Lower leg skin (tissue), 4 donors: ENCODE results near the gene CHPT1. TPM values are rescaled to one million over a fixed set of nuclear protein-coding genes. Genes with fewer than 3 reads are reported as not detected.

Experiments
- DNase-seq, 2 donors: peaks; one replicate each; pipeline ENCODE4 v3.0.0-alpha.2; 2019; ENCODE audit warnings: low spot score in 2 of 2
- H3K4me3 ChIP-seq: fragments of 200-600 bp; sonication (generic); 2 replicates; pipeline ENCODE4 v1.5.1; 2017; ENCODE audit warnings: mild to moderate bottlenecking, low read depth; ENCODE audit not compliant: poor library complexity, severe bottlenecking
- POLR2A ChIP-seq, 2 donors: fragments of 450-650 bp; IDR thresholded peaks; one replicate each; pipeline ENCODE4 v1.6.1; 2016 to 2017; ENCODE audit warnings: antibody characterized with exemption in 2 of 2, mild to moderate bottlenecking in 1 of 2, moderate library complexity in 1 of 2
- WGBS, 2 donors: methylation state at CpG; one replicate each; pipeline ENCODE4 v1.1.5; 2018; 5-methylcytosine and 5-hydroxymethylcytosine counted together
- intact Hi-C: fragments of 100-400 bp; cut with DNase I; formaldehyde crosslinking; loops from one replicate; pipeline ENCODE4 v1.15.0; 2023; ENCODE audit warnings: low total_unique reads
- total RNA-seq, 4 donors: library from RNA; depleted of rRNA; stranded (reverse); fragments of >200 nt; gene quantifications; one replicate each; pipeline ENCODE4 v1.1.0, GENCODE V29; 2016
- TF ChIP-seq, protein P1 (sequence below), 3 donors: fragments of 450-650 bp; IDR thresholded peaks; one replicate each; pipeline ENCODE4 v1.5.1; 2016; ENCODE audit warnings: antibody characterized with exemption in 3 of 3, mild to moderate bottlenecking in 3 of 3, moderate library complexity in 2 of 3

CHPT1 gene
- total RNA-seq, 4 donors from 2014 or later = 56.8 to 121 (median 75.1) TPM

DNA sequence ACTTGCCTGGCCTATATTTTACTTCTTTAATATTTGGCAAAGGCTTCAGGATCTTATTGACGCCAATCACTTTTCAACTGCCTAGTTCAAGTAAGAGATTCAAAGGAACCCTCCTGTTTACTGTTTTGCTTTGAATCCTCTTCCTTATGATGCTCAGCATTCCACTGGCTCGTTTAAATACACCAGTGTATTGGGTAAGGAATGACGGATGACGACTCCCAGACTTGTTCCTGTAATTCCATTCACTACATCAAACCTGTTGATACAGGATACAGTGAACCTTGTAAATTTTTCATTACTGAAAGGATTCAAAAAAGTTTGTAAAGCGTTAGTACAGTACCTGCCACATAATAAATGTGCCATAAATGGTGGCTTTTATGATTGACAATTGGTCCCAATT, 43.5 kb downstream of the CHPT1 start:
- DNase-seq = no peak
- H3K4me3 ChIP-seq = no peak overlapping the region
- intact Hi-C loops = no loop called here
- 53 to 62% methylated on average over 5 of the region's 5 CpGs for WGBS, 2 donors
- TF ChIP-seq POLR2A (IDR thresholded peaks at IDR 0.05) = no peak
- TF ChIP-seq, protein P1, sequence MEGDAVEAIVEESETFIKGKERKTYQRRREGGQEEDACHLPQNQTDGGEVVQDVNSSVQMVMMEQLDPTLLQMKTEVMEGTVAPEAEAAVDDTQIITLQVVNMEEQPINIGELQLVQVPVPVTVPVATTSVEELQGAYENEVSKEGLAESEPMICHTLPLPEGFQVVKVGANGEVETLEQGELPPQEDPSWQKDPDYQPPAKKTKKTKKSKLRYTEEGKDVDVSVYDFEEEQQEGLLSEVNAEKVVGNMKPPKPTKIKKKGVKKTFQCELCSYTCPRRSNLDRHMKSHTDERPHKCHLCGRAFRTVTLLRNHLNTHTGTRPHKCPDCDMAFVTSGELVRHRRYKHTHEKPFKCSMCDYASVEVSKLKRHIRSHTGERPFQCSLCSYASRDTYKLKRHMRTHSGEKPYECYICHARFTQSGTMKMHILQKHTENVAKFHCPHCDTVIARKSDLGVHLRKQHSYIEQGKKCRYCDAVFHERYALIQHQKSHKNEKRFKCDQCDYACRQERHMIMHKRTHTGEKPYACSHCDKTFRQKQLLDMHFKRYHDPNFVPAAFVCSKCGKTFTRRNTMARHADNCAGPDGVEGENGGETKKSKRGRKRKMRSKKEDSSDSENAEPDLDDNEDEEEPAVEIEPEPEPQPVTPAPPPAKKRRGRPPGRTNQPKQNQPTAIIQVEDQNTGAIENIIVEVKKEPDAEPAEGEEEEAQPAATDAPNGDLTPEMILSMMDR (IDR thresholded peaks at IDR 0.05) = no peak

DNA sequence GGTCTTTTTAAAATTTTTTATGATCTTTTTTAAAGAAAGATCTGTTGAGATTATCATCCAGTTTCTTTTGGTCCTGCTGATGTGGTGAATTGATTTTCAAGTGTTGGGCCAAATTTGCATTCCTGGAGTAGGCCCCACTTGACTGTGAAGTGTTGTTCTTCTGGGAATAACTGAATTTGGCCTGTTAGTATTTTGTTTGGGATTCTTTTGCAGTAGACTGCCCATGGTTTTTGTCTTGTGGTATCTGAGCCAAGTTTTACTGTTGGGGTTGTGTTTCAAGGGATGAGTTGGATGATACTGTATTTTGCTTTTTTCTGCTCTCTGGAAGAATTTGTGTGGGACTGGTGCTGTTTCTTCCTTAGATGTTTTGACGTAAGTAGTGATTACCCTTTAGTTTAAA, 45.8 kb downstream of the CHPT1 start:
- intact Hi-C loops = no loop called here
- WGBS, 2 donors = 89 to 93% methylated on average over 1 of the region's 1 CpG
- TF ChIP-seq, protein P1 (IDR thresholded peaks at IDR 0.05) = no peak
- no peak for TF ChIP-seq POLR2A (IDR thresholded peaks at IDR 0.05)
- no peak for DNase-seq
- no peak overlapping the region for H3K4me3 ChIP-seq

DNA sequence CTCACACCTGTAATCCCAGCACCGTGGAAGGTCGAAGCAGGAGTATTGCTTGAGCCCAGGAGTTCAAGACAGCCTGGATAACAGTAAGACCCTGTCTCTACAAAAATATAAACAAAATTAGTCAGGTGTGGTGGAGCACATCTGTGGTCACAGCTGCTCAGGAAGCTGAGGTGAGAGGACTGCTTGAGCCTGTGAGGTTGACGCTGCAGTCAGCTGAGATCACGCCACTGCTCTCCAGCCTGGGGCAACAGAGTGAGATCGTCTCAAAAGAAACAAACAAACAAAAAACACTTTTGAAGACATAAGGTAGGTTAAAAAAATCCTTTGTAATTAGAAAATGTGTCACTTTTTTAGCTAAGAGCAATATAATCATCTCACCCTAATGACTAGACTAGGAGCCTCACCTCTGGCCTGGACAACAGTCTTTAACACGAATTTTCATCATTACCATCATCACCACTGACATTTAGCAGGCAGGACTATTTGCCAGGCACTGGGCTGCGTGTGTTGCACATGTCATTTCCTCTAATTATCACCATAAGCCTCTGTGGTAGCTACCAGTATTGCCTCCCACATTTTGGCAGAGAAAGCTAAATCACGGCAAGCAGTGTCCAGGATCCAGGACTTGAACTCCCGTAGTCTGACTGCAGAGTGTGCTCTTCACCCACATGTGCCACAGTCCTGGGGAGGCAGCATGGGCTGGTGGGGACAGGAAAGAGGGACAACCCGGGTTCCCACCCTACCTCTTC, 46.5 kb downstream of the CHPT1 start:
- TF ChIP-seq, protein P1 (IDR thresholded peaks at IDR 0.05) = no peak
- no peak for TF ChIP-seq POLR2A (IDR thresholded peaks at IDR 0.05)
- DNase-seq = no peak
- no peak overlapping the region for H3K4me3 ChIP-seq
- intact Hi-C loops = no loop called here
- 76 to 81% methylated on average over 10 of the region's 10 CpGs for WGBS, 2 donors

DNA sequence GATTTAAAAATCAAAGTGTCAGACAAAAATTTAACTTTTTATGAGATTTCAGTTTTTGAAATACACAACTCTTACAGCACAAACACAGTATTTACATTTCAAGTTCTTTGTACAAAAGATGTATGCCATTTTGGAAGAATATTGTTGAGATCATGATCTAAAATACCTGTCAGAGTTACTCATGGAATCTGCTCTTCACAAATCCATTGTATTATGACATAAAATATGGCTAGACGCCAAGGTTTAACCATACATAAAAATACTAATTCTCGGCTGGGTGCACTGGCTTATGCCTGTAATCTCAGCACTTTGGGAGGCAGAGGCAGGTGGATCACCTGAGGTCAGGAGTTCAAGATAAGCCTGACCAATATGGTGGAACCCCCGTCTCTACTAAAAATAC, 48.0 kb downstream of the CHPT1 start:
- no peak overlapping the region for H3K4me3 ChIP-seq
- TF ChIP-seq, protein P1 (IDR thresholded peaks at IDR 0.05) = no peak
- TF ChIP-seq POLR2A (IDR thresholded peaks at IDR 0.05) = no peak
- 83 to 89% methylated on average over 3 of the region's 3 CpGs for WGBS, 2 donors
- intact Hi-C loops = no loop called here
- no peak for DNase-seq

DNA sequence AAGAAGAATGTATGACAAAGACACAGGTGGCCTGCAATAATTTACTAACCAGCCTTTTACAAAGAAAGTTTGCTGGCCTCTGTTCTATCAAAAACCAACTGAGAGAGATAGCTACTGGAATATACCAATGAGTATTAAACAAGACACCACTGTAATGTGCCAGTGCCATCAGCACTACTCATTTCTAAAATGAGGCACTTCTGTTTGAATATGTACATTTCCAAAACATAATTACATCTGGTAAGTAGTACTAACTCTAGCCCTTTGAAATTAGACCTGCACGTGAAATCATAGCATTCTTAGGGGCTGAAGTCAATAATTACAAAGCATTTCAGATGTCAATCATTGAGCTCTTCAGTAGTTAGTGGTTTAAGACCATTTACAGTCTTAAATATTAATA, 48.8 kb downstream of the CHPT1 start:
- DNase-seq = no peak
- H3K4me3 ChIP-seq = no peak overlapping the region
- intact Hi-C loops = no loop called here
- 74 to 80% methylated on average over 1 of the region's 1 CpG for WGBS, 2 donors
- TF ChIP-seq POLR2A (IDR thresholded peaks at IDR 0.05) = no peak
- TF ChIP-seq, protein P1 (IDR thresholded peaks at IDR 0.05) = no peak

DNA sequence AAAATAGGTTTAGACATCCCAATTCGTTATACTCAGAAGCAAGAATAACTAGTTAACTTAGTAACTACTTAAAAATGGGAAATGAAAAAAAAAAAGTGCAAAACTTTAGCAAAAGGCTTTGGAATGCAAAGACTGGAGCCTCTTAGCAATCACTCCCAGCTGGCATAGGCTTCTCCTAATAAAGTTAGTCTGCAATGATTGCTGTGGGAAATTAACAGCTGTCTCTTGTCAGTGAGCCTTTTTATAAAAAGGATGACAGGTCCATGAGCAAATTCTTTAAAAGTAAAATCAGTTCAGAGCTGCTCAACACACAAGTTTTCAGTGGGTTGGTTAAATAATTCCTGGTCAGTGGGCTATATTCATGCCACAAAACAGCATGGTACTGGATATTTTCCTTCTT, 49.2 kb downstream of the CHPT1 start:
- DNase-seq = no peak
- TF ChIP-seq POLR2A (IDR thresholded peaks at IDR 0.05) = no peak
- TF ChIP-seq, protein P1 (IDR thresholded peaks at IDR 0.05) = no peak
- WGBS, 2 donors = 64 to 82% methylated on average over 1 of the region's 1 CpG
- H3K4me3 ChIP-seq = no peak overlapping the region
- intact Hi-C loops = no loop called here
